Mammary microvascular endothelial cell (primary cell): ENCODE results near the gene ACTR5. TPM values are rescaled to one million over a fixed set of nuclear protein-coding genes. Genes with fewer than 3 reads are reported as not detected.

ENCODE experiments used
- total RNA-seq: library from RNA; depleted of rRNA; stranded (reverse); fragments of >200 nt; gene quantifications from 2 replicates; pipeline ENCODE4 v1.2.3, GENCODE V29; 2015

Gene ACTR5
- 10.6 and 12.0 TPM in 2 replicates for total RNA-seq

DNA sequence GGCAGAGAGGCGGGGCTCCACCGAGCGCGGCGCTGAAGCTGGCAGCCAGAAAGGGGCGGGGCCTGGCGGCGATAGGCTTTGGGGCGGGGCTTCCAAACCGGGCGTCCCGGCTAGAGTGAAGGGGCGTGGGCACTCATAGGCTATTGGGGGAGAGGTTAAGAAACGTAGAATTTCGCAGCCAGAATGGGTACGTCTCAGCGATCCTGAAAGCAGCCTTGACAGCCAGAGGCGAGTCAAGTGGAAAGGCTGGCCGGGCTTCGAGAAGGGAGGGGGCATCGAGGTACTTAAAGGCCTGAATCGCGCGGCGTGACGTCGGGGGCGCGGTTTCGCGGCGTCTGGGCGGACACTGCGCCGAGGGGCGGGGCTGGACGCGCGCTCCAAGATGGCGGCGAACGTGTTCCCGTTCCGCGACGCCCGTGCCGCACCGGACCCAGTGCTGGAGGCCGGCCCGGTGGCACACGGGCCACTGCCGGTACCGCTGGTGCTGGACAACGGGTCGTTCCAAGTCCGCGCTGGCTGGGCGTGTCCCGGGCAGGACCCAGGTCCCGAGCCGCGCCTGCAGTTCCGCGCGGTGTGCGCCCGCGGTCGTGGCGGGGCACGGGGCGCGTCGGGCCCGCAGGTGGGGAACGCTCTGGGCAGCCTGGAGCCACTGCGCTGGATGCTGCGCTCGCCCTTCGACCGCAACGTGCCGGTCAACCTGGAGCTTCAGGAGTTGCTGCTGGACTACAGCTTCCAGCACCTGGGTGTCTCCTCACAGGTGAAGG, at the start of gene ACTR5:
Gene ACTR5 (plus strand): TSS at position 364 of the 764 bp plus-strand sequence. CDS start 19 bp downstream, at position 383.

DNA sequence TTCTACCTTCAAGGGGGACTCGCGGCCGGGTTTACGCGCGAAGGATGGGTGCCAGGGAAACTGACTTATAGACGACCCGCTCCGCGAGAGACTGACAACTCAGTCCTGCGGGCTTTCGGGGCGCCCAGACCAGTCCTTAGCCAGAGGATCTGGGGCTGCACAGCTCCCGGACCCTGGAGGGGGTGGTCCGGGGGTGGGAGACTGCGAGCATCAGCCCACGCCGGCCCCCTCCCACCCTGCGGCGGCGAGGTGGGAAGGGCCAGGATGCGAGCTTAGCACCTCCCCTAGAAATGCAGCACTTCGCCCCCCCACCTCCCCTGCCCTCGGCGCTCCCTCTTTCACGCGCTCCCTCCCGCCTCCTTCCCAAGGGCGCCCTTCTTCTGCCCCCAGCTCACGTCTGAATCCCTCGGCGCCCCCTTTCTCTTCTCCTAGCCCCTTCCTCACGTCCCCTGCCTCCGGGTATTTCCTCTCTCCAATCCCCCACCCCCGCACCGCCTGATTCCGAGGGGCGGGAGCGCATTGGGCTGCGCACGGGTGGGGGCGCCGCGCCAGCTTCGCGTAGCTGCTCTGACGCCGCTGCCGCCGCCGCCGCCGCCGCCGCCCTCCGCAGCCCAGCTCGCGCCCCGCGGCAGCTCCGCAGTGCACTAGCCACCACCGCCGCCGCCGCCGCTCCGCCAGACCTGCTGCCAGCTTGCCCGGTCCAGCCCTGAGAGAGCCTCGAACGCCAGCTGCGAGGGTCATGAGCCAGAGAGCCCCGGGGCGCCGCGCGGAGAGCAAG, 24.2 kb upstream of the ACTR5 start, which contains the start of gene SLC32A1:
Gene SLC32A1 (plus strand): TSS at position 639 of the 778 bp plus-strand sequence. CDS start 239 bp downstream, outside the sequence.

DNA sequence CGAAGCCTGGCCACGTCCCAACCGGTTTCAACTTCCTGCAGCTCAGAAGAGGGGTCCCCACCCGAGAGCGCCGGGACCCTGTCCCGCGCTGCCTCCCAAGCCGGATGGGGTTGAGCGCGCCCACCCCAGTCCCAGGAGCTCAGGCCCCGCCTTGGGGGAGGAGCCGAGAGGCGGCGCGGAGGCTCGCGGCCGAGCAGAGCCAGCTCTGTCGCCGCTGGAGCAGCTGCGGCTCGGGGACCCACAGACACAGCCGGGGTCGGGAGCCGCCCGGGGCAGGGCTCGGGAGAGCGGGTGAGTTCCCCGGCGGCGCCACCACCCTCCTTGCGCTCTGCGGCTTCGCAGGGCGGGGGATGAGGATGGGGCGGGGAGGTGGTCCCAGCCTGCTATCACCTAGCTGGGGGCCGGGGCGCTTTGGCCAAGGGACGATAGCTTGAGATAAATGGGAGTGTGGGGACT, 57.3 kb downstream of the ACTR5 start, which contains the start of gene PPP1R16B:
Gene PPP1R16B (plus strand): TSS at position 196 of the 456 bp plus-strand sequence. CDS start 30,229 bp downstream, outside the sequence.

Other genes with a start within 250 kb of the ACTR5 start
- gene ADIG, start 167.3 kb upstream of the ACTR5 start, total RNA-seq, result not detected in 2 replicates
- gene ARHGAP40, start 146.7 kb upstream of the ACTR5 start, total RNA-seq, result 0.59 and 0.87 TPM in 2 replicates
- not detected in 2 replicates for gene SLC32A1, start 24.0 kb upstream of the ACTR5 start, total RNA-seq
- 58.0 and 64.7 TPM in 2 replicates for gene PPP1R16B, start 57.2 kb downstream of the ACTR5 start, total RNA-seq
- 51.6 and 57.4 TPM in 2 replicates for gene FAM83D, start 178.0 kb downstream of the ACTR5 start, total RNA-seq
- gene DHX35, start 213.9 kb downstream of the ACTR5 start, total RNA-seq, result 8.5 and 8.9 TPM in 2 replicates